Gastroesophageal sphincter (tissue), 4 donors: Measurements from ENCODE around the gene MYH11. TPM values are rescaled to one million over a fixed set of nuclear protein-coding genes. Genes with fewer than 3 reads are reported as not detected.

Experiments used
- ATAC-seq: fragments of 150-250 bp; one replicate; pipeline ENCODE4 v1.9.1; 2016; ENCODE audit warnings: mild to moderate bottlenecking, moderate library complexity
- H3K27ac ChIP-seq, 4 donors: fragments of 200-600 bp; sonication (generic) in 3 of 4; 1 replicate in 3 of 4; 2 replicates in 1 of 4; pipeline ENCODE4 v1.5.1; 2016 to 2019
- H3K27me3 ChIP-seq: fragments of 200-600 bp; sonication (generic); one replicate; pipeline ENCODE4 v1.5.1; 2019
- H3K36me3 ChIP-seq, 2 donors: fragments of 200-600 bp; sonication (generic); one replicate each; pipeline ENCODE4 v1.5.1; 2019; ENCODE audit warnings: control low read depth in 1 of 2
- H3K4me1 ChIP-seq, 3 donors: fragments of 200-600 bp; sonication (generic); 1 replicate in 2 of 3; 2 replicates in 1 of 3; pipeline ENCODE4 v1.5.1; 2016 to 2019; ENCODE audit warnings: control low read depth in 2 of 3
- H3K4me3 ChIP-seq, 2 donors: fragments of 200-600 bp; sonication (generic); one replicate each; pipeline ENCODE4 v1.5.1; 2019; ENCODE audit warnings: mild to moderate bottlenecking in 1 of 2, moderate library complexity in 1 of 2
- H3K9me3 ChIP-seq, 3 donors: fragments of 200-600 bp; sonication (generic); one replicate each; pipeline ENCODE4 v1.5.1; 2017 to 2019; ENCODE audit warnings: control low read depth in 2 of 3
- CTCF ChIP-seq, 4 experiments: fragments of 200-600 bp in 2 of 4; fragments of 450-650 bp in 2 of 4; sonication (generic) in 1 of 4; IDR thresholded peaks; one replicate each; pipeline ENCODE4 v1.5.1; 2017 to 2019; ENCODE audit warnings: antibody characterized with exemption in 4 of 4, mild to moderate bottlenecking in 2 of 4, moderate library complexity in 2 of 4
- EP300 ChIP-seq: sonication (generic); formaldehyde crosslinking; IDR thresholded peaks from one replicate; pipeline ENCODE4 v1.6.1; 2017; ENCODE audit warnings: antibody characterized with exemption, mild to moderate bottlenecking
- POLR2A ChIP-seq, 2 donors: fragments of 450-650 bp; IDR thresholded peaks; one replicate each; pipeline ENCODE4 v1.6.1; 2017; ENCODE audit warnings: antibody characterized with exemption in 2 of 2, mild to moderate bottlenecking in 2 of 2, moderate library complexity in 1 of 2
- POLR2AphosphoS5 ChIP-seq: sonication (generic); formaldehyde crosslinking; IDR thresholded peaks from one replicate; pipeline ENCODE4 v1.6.1; 2017; ENCODE audit warnings: antibody characterized with exemption
- WGBS, 2 donors: methylation state at CpG; one replicate each; pipeline ENCODE4 v1.1.5; 2018; ENCODE audit warnings: low coverage in 1 of 2; 5-methylcytosine and 5-hydroxymethylcytosine counted together
- total RNA-seq, 4 donors: library from RNA; depleted of rRNA; stranded (reverse); fragments of >200 nt; gene quantifications; one replicate each; pipeline ENCODE4 v1.1.0, GENCODE V29; 2016

MYH11 gene
- total RNA-seq, 4 donors from 2014 or later: 7,231 to 23,237 (median 11,307) TPM

GRCh38 chr16:15781650-15782049, 75.2 kb downstream of the MYH11 start:
- no peak for ATAC-seq
- 86 to 97% methylated on average over 3 of the region's 3 CpGs for WGBS, 2 donors
- peaks cover 0 to 99% of the 10 kb centered on the region in 2 donors for H3K36me3 ChIP-seq
- no peak overlapping the region for H3K4me3 ChIP-seq
- H3K4me1 ChIP-seq: peaks cover under 1 to 99% (median 3%) of the 10 kb centered on the region in 3 donors
- no peak for TF ChIP-seq POLR2AphosphoS5
- TF ChIP-seq EP300: no peak
- no peak for TF ChIP-seq POLR2A (IDR thresholded peaks at IDR 0.05)
- no peak for TF ChIP-seq CTCF (IDR thresholded peaks at IDR 0.05)
- H3K27ac ChIP-seq: peak overlapping the region; percentile 37 to 78 (median 72)
- no peaks in the 10 kb centered on the region for H3K9me3 ChIP-seq
- H3K27me3 ChIP-seq: no peaks in the 10 kb centered on the region

GRCh38 chr16:15780805-15781204, 76.0 kb downstream of the MYH11 start:
- TF ChIP-seq CTCF (IDR thresholded peaks at IDR 0.05) (no peak), EP300 (no peak), POLR2A (IDR thresholded peaks at IDR 0.05) (no peak), POLR2AphosphoS5 (no peak)
- 41 to 73% methylated on average over 6 to 7 of the region's 7 CpGs for WGBS, 2 donors
- Histone ChIP-seq H3K4me1 (peaks cover 0 to 99% (median 3%) of the 10 kb centered on the region in 3 donors), H3K9me3 (no peaks in the 10 kb centered on the region), H3K27me3 (no peaks in the 10 kb centered on the region), H3K4me3 (no peak overlapping the region), H3K27ac (peak overlapping the region; percentile 37 to 78 (median 73)), H3K36me3 (peaks cover 0 to 99% of the 10 kb centered on the region in 2 donors)
- ATAC-seq: no peak

GRCh38 chr16:15779664-15780351, 77.0 kb downstream of the MYH11 start:
- Histone ChIP-seq H3K36me3 (peaks cover 0 to 99% of the 10 kb centered on the region in 2 donors), H3K4me1 (peaks cover 0 to 99% (median 3%) of the 10 kb centered on the region in 3 donors), H3K27ac (peak overlapping the region; percentile 52 to 83 (median 77)), H3K4me3 (no peak overlapping the region), H3K27me3 (no peaks in the 10 kb centered on the region), H3K9me3 (no peaks in the 10 kb centered on the region)
- 57 to 86% methylated on average over 2 to 7 of the region's 8 CpGs for WGBS, 2 donors
- ATAC-seq: no peak
- no peak for TF ChIP-seq CTCF (IDR thresholded peaks at IDR 0.05)
- TF ChIP-seq POLR2AphosphoS5: peak; percentile 46
- TF ChIP-seq EP300: no peak
- no peak for TF ChIP-seq POLR2A (IDR thresholded peaks at IDR 0.05)

- TF ChIP-seq CTCF (IDR thresholded peaks at IDR 0.05) (no peak), POLR2AphosphoS5 (no peak), EP300 (no peak), POLR2A (IDR thresholded peaks at IDR 0.05) (no peak)
- H3K27me3 ChIP-seq: no peaks in the 10 kb centered on the region
- 45% methylated on average over 4 of the region's 6 CpGs; no CpG with 5 or more reads in 1 of the 2 donors for WGBS, 2 donors
- no peak overlapping the region for H3K4me3 ChIP-seq
- H3K4me1 ChIP-seq: peaks cover 3 to 99% (median 4%) of the 10 kb centered on the region in 3 donors
- no peak for ATAC-seq
- peaks cover 0 to 94% of the 10 kb centered on the region in 2 donors for H3K36me3 ChIP-seq
- peak overlapping the region; percentile 52 to 83 (median 77) for H3K27ac ChIP-seq
- H3K9me3 ChIP-seq: no peaks in the 10 kb centered on the region
These were observed 77.7 kb downstream of the MYH11 start for GRCh38 chr16:15778999-15779614.
